GM12878 (cell line): Measurements from ENCODE around the gene BAIAP2L1.

Experiments
- MAX ChIP-seq: IDR thresholded peaks from 2 replicates; pipeline ENCODE4 v1.6.1; 2012; ENCODE audit warnings: low read depth, low read length, improper control_type of control experiment
- MYB ChIP-seq: fragments of 150-350 bp; IDR thresholded peaks from 2 replicates; pipeline ENCODE4 v1.6.1; 2014; ENCODE audit warnings: mild to moderate bottlenecking, low read depth, low read length, borderline replicate concordance
- POLR2A ChIP-seq: IDR thresholded peaks from 2 replicates; pipeline ENCODE4 v1.6.1; 2011; ENCODE audit warnings: low read depth, mild to moderate bottlenecking, low read length
- SUPT20H ChIP-seq: IDR thresholded peaks from 2 replicates; pipeline ENCODE4 v1.6.1; 2011; ENCODE audit warnings: low read depth, mild to moderate bottlenecking, low read length, moderate library complexity, borderline replicate concordance; ENCODE audit not compliant: control insufficient read depth
- ZBED1 ChIP-seq: IDR thresholded peaks from 2 replicates; pipeline ENCODE4 v1.6.1; 2016; ENCODE audit warnings: borderline replicate concordance

DNA sequence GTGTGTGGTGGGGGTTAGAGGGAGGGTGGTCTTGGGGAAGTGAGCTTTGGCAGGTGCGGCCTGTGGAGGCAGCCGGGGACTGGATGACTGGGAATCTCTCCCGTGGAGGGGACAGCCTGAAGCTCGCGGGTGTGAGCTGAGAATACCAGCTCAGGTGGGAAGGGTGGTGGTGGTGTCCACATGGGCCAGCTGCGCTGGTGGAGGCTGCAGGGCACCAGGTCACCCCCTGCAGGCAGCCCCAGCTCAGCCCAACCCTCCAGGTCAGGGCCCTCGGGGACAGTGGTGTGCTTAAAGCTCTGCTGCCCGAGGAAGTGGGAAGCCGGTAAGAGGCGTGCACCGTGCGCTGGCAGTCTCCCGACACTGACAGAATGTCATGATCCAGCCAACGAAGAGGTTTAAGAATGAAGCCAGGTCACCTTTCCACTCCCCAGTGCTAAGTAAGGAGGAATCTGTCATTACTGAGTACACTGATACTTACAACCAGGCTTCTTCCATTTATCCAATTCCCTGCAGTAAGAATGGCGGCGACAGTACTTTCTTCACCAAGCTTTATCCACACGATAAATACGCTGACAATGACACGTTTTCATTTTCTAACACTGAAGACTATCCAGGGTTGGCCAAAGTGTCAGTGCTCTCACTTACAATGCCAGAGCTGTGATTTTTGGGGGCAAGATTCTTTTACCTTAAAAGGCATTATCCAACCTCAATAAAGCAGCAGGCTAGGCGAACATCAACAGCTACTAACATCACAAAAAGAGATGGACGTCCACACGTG is 99.0 kb downstream of the BAIAP2L1 start:
- TF ChIP-seq ZBED1 (no peak), MYB (no peak), POLR2A (no peak), MAX (no peak), SUPT20H (no peak)
